SK-N-SH (cell line): Measurements from ENCODE around the gene ZFP36L1.

Experiments
- CTCF ChIP-seq: fragments of 200-600 bp; sonication (generic); IDR thresholded peaks from 2 replicates; pipeline ENCODE4 v1.6.1; 2017; ENCODE audit warnings: antibody characterized with exemption, mild to moderate bottlenecking, moderate library complexity
- ELF1 ChIP-seq: IDR thresholded peaks from 2 replicates; pipeline ENCODE4 v1.4.0; 2012
- EP300 ChIP-seq, 2 experiments: IDR thresholded peaks; 2 replicates each; pipeline versions ENCODE4 v1.4.0 to v1.6.1; 2012; ENCODE audit warnings: borderline replicate concordance in 1 of 2, low read depth in 1 of 2, low read length in 1 of 2
- POLR2AphosphoS5 ChIP-seq: IDR thresholded peaks from 2 replicates; pipeline ENCODE4 v1.6.1; 2012; ENCODE audit warnings: low read depth, low read length
- RFX5 ChIP-seq: IDR thresholded peaks from 2 replicates; pipeline ENCODE4 v1.6.1; 2012; ENCODE audit warnings: mild to moderate bottlenecking, improper control_type of control experiment, low read length
- RXRA ChIP-seq: IDR thresholded peaks from 2 replicates; pipeline ENCODE4 v1.4.0; 2012; ENCODE audit warnings: low read depth, mild to moderate bottlenecking, borderline replicate concordance
- SIN3A ChIP-seq: IDR thresholded peaks from 2 replicates; pipeline ENCODE4 v1.6.1; 2012; ENCODE audit warnings: low read depth, mild to moderate bottlenecking, low read length, moderate library complexity, borderline replicate concordance
- SMC3 ChIP-seq: IDR thresholded peaks from 2 replicates; pipeline ENCODE4 v1.6.1; 2012; ENCODE audit warnings: low read depth, low read length, improper control_type of control experiment
- TAF1 ChIP-seq: IDR thresholded peaks from 2 replicates; pipeline ENCODE4 v1.6.1; 2012; ENCODE audit warnings: low read depth, mild to moderate bottlenecking, low read length, moderate library complexity, borderline replicate concordance

GRCh38 chr14:68775614-68776126, 17.2 kb downstream of the ZFP36L1 start:
- TF ChIP-seq EP300 (IDR thresholded peaks at IDR 0.05; ENCODE audit: borderline replicate concordance in 1 of 2, low read depth in 1 of 2, low read length in 1 of 2) (no peak), CTCF (peak; percentile 19; the same call in 1 of the 2 replicates), POLR2AphosphoS5 (no peak), SIN3A (no peak), SMC3 (no peak), RXRA (no peak), RFX5 (no peak), TAF1 (no peak), ELF1 (no peak)
